Neural progenitor cell (in vitro differentiated cells): ENCODE results near the gene KCNH6.

Experiments used
- CTCF ChIP-seq: fragments of 200-600 bp; sonication (generic); IDR thresholded peaks from 2 replicates; pipeline ENCODE4 v1.5.1; 2017; ENCODE audit warnings: antibody characterized with exemption, mild to moderate bottlenecking
- EZH2phosphoT487 ChIP-seq: fragments of 200-600 bp; sonication (generic); IDR thresholded peaks from 2 replicates; pipeline ENCODE4 v1.6.1; 2017; ENCODE audit warnings: antibody characterized with exemption

DNA sequence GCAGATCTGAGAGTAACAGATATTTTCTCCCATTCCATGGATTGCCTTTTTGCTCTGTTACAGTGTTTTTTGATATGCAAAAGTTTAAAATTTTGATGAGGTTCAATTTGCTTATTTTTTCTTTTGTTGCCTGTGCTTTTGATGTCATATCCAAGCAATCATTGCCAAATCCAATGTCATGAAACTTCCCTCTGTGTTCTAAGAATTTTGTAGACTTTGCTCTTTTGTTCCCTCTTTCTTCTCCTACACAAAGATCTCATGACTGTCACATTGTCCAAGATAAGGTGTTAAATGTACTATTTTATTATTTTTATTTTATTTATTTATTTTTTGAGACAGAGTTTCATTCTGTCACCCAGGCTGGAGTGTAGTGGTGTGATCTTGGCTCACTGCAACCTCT, 18.9 kb upstream of the KCNH6 start:
- TF ChIP-seq CTCF (no peak), EZH2phosphoT487 (no peak)
